Measurements from ENCODE around the gene MYRF.

- TF ChIP-seq SP1 (CRISPR knock-in tag; IDR thresholded peaks at IDR 0.05), result no peak
- no peak for TF ChIP-seq CTCFL (IDR thresholded peaks at IDR 0.05; ENCODE audit: borderline replicate concordance, insufficient read depth, low read depth, low read length, poor library complexity, severe bottlenecking)
- no peak for TF ChIP-seq MCM5 (IDR thresholded peaks at IDR 0.05; ENCODE audit: low read depth)
- TF ChIP-seq DPF2 (IDR thresholded peaks at IDR 0.05), result no peak
- TF ChIP-seq EWSR1 (IDR thresholded peaks at IDR 0.05; ENCODE audit: borderline replicate concordance, low read depth, partially characterized antibody), result no peak
Observed at GRCh38 chr11:61704838-61705237, 47.6 kb upstream of the MYRF start.

All from K562 (cell line).